PFSK-1 (cell line): ENCODE measurements around the gene C1QB.

Experiments used
- FOXP2 ChIP-seq: optimal IDR thresholded peaks from 2 replicates; pipeline ENCODE3; 2011; ENCODE audit warnings: borderline replicate concordance, control low read depth, inconsistent platforms; ENCODE audit not compliant: insufficient read depth; ENCODE audit errors: extremely low read length, extremely low read depth
- POLR2AphosphoS5 ChIP-seq: IDR thresholded peaks from 2 replicates; pipeline ENCODE4 v1.6.1; 2012; ENCODE audit warnings: low read depth, mild to moderate bottlenecking, control low read depth, low read length, moderate library complexity
- REST ChIP-seq, 2 experiments: IDR thresholded peaks; 2 replicates each; pipeline versions ENCODE4 v1.6.1 to v1.8.0; 2011 to 2012; ENCODE audit warnings: low read depth in 2 of 2, low read length in 2 of 2, control low read depth in 1 of 2, inconsistent platforms in 1 of 2, mild to moderate bottlenecking in 1 of 2, moderate library complexity in 1 of 2; ENCODE audit not compliant: insufficient read depth in 1 of 2

- TF ChIP-seq POLR2AphosphoS5 (no peak), REST (IDR thresholded peaks at IDR 0.05; ENCODE audit: insufficient read depth in 1 of 2, low read depth in 2 of 2, low read length in 2 of 2) (no peak), FOXP2 (no peak)
These were observed 57.6 kb downstream of the C1QB start, which contains the start of gene EPHB2 for GRCh38 chr1:22710701-22711049.
